Loucy (cell line): ENCODE results near the gene TLR9.

Source experiments
- EZH2phosphoT487 ChIP-seq: fragments of 200-600 bp; IDR thresholded peaks from 2 replicates; pipeline ENCODE4 v1.6.1; 2018; ENCODE audit warnings: antibody characterized with exemption, mild to moderate bottlenecking, moderate library complexity, borderline replicate concordance
- TF ChIP-seq, protein P1 (sequence below): fragments of 200-600 bp; sonication (generic); conservative IDR thresholded peaks from 2 replicates; pipeline ENCODE4 v1.5.1; 2014; ENCODE audit warnings: mild to moderate bottlenecking, antibody characterized with exemption, low read length

DNA sequence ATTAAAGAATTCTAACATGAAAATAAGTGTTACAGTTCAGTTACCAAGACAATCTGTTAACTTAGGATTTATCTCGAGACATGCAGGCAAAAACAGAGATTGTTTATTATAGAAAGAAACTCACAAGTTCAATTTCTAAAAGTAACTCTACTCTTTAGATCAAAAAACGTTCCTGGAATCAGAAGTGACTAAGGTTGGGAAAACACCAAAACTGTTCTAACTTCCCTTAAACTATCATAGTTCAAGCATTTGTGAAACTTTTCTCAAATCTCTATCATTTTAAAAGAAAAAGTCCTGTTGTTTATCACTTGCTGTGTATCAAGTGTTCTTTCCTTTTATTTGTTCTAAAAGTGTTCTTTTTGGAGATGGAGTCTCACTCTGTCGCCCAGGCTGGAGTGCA, 44.3 kb upstream of the TLR9 start:
- TF ChIP-seq, protein P1, sequence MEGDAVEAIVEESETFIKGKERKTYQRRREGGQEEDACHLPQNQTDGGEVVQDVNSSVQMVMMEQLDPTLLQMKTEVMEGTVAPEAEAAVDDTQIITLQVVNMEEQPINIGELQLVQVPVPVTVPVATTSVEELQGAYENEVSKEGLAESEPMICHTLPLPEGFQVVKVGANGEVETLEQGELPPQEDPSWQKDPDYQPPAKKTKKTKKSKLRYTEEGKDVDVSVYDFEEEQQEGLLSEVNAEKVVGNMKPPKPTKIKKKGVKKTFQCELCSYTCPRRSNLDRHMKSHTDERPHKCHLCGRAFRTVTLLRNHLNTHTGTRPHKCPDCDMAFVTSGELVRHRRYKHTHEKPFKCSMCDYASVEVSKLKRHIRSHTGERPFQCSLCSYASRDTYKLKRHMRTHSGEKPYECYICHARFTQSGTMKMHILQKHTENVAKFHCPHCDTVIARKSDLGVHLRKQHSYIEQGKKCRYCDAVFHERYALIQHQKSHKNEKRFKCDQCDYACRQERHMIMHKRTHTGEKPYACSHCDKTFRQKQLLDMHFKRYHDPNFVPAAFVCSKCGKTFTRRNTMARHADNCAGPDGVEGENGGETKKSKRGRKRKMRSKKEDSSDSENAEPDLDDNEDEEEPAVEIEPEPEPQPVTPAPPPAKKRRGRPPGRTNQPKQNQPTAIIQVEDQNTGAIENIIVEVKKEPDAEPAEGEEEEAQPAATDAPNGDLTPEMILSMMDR, result no peak
- TF ChIP-seq EZH2phosphoT487, result no peak
